GM13976 (cell line): ENCODE results near the gene ZNF366.

Source experiments
- DNase-seq: peaks from one replicate; pipeline ENCODE4 v3.0.0; 2012; ENCODE audit warnings: low spot score
- CTCF ChIP-seq: IDR thresholded peaks from 2 replicates; pipeline ENCODE4 v1.5.1; 2012; ENCODE audit warnings: borderline replicate concordance, mild to moderate bottlenecking; ENCODE audit not compliant: insufficient read depth; ENCODE audit errors: extremely low read depth, missing control alignments, control extremely low read depth
- in situ Hi-C: fragments of 300-500 bp; cut with MboI; formaldehyde crosslinking; loops from one replicate; pipeline ENCODE4 v1.12.0; 2022; ENCODE audit warnings: low sequenced_read_pairs, mixed read lengths, inconsistent platforms; ENCODE audit not compliant: unreplicated experiment

Gene ZNF366

GRCh38 chr5:72427016-72427415 lies 80.2 kb downstream of the ZNF366 start:
- TF ChIP-seq CTCF = no peak
- in situ Hi-C loops = no loop called here
- DNase-seq = no peak

DNA sequence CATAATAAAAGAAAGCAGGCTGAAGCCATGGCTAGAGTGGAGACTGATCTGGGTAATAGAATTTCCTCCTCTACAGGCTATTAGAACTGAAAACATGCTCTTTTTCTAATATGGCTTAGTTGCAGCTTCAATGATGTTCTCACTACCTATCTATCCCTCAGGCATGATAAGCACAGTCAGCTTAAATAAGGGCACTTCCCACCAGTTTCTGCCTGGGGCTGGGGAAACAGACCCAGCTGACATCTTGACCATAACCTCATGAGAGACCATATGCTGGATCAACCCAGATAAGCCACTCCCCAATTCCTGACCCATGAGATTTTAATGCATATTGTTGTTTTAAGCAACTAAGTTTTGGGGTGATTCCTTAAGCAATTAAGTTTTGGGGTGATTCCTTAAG lies 81.2 kb downstream of the ZNF366 start:
- TF ChIP-seq CTCF = no peak
- no peak for DNase-seq

GRCh38 chr5:72418271-72418670 lies 88.9 kb downstream of the ZNF366 start:
- in situ Hi-C loops = no loop called here
- DNase-seq = no peak
- TF ChIP-seq CTCF = no peak

More for the DNA sequence above, 81.2 kb downstream of the ZNF366 start:
- in situ Hi-C loops = no loop called here

GRCh38 chr5:72417333-72418062 lies 89.7 kb downstream of the ZNF366 start:
- in situ Hi-C loops = no loop called here
- no peak for TF ChIP-seq CTCF
- no peak for DNase-seq

DNA sequence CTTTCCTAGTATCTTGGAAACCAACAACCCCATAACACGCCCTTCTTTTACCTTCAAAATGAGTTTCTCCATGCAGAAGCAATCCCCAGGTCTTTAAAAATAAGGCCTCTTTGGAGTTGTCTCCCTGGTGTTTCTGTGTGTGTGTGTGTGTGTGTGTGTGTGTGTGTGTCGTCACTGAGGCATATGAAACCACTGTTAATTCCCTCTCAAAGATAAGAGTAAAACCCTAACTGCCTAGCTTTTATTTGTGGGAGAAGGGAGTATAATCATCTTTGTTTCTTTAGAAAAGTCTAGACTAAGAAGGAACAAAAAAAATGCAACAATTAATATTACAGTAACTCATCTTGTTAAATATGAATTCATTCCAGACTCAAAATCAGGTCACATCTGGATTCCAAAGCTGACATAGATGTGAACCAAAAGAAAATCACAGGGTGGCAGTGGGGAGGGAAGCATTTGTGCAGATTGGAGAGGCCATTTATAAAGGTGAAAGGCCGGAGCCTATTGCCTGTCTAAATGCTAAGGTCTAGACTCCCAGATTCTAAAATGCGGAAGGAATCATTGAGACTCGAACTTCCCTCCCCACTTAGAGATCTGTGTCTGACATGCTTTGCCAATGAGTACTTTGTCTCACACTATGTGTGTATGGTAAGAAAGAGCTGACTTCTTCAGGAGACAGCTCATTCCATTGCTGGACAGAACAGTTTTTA lies 91.4 kb downstream of the ZNF366 start:
- TF ChIP-seq CTCF = no peak
- in situ Hi-C loops = no loop called here
- DNase-seq = no peak

GRCh38 chr5:72412283-72413055 lies 94.7 kb downstream of the ZNF366 start:
- no peak for TF ChIP-seq CTCF
- no peak for DNase-seq
- in situ Hi-C loops = no loop called here
